HCT116 (cell line): ENCODE measurements around the gene ZDHHC14. TPM values are rescaled to one million over a fixed set of nuclear protein-coding genes. Genes with fewer than 3 reads are reported as not detected.

ENCODE experiments used
- ATAC-seq: fragments of 200-7000 bp; cut with Tn5 transposase; 2 replicates; pipeline ENCODE4 v1.9.1; 2020; ENCODE audit warnings: mild to moderate bottlenecking, moderate library complexity
- BruUV-seq: library from RNA; stranded (reverse); fragments of 400-500 nt; replicated peaks from 2 replicates; lab custom pipeline; 2021; lab: Mats Ljungman, UMichigan
- CTCF ChIA-PET: fragments of 300-600 bp; sonication (Branson Sonifier 250); formaldehyde crosslinking; loops from one replicate; lab custom pipeline; 2021; ENCODE audit warnings: antibody characterized with exemption; lab: Charles Lee
- POLR2A ChIA-PET: fragments of 300-600, 350-600 bp; sonication (Branson Sonifier 250); formaldehyde crosslinking; loops from one replicate; lab custom pipeline; 2021; ENCODE audit warnings: antibody characterized with exemption; lab: Charles Lee
- RAD21 ChIA-PET, 2 experiments: fragments of 300-600 bp; sonication (Branson Sonifier 250); formaldehyde crosslinking; loops; one replicate each; lab custom pipeline; 2023; ENCODE audit warnings: low total read pairs in 2 of 2; ENCODE audit not compliant: uncharacterized antibody in 2 of 2, unreplicated experiment in 2 of 2, low non-redundant PET in 1 of 2; lab: Charles Lee
- DNase-seq: peaks from one replicate; pipeline ENCODE4 v3.0.0-alpha.2; 2010; ENCODE audit warnings: low read depth, low spot score
- H2AFZ ChIP-seq: fragments of 200-600 bp; shearing (Covaris generic), sonication (generic); 2 replicates; pipeline ENCODE4 v1.6.1; 2017; ENCODE audit warnings: low read depth, mixed run types, mixed read lengths, antibody characterized with exemption, low read length; ENCODE audit not compliant: poor library complexity, severe bottlenecking
- H3K27ac ChIP-seq: 2 replicates; pipeline ENCODE4 v1.5.1; 2012; ENCODE audit warnings: low read depth, low read length
- H3K27me3 ChIP-seq: fragments of 200-600 bp; sonication (generic); 2 replicates; pipeline ENCODE4 v1.6.1; 2016; ENCODE audit warnings: mixed run types, low read length, mixed read lengths; ENCODE audit not compliant: insufficient read depth
- H3K36me3 ChIP-seq, 2 experiments: fragments of 200-500 bp in 1 of 2; fragments of 200-600 bp in 1 of 2; sonication (Bioruptor generic) in 1 of 2; sonication (generic) in 1 of 2; 2 replicates each; pipeline versions ENCODE4 v1.5.1 to v1.6.1; 2014 to 2016; ENCODE audit warnings: low read length in 2 of 2, inconsistent platforms in 1 of 2, mixed read lengths in 1 of 2, mixed run types in 1 of 2; ENCODE audit not compliant: insufficient read depth in 2 of 2, control insufficient read depth in 1 of 2
- H3K4me1 ChIP-seq, 2 experiments: fragments of 200-600 bp in 1 of 2; sonication (generic) in 1 of 2; 2 replicates each; pipeline versions ENCODE4 v1.5.1 to v1.6.1; 2012 to 2017; ENCODE audit warnings: low read length in 2 of 2, inconsistent platforms in 1 of 2, mild to moderate bottlenecking in 1 of 2, mixed read lengths in 1 of 2, mixed run types in 1 of 2, moderate library complexity in 1 of 2; ENCODE audit not compliant: insufficient read depth in 2 of 2, control insufficient read depth in 1 of 2
- H3K4me2 ChIP-seq: fragments of 200-600 bp; sonication (generic); 2 replicates; pipeline ENCODE4 v1.6.1; 2017; ENCODE audit warnings: mixed run types, low read length, mixed read lengths
- H3K4me3 ChIP-seq, 2 experiments: fragments of 200-600 bp in 1 of 2; sonication (generic) in 1 of 2; replicated peaks in 1 of 2; 2 replicates each; pipeline ENCODE4 v1.5.1; 2011 to 2016; ENCODE audit warnings: low read length in 2 of 2, control low read depth in 1 of 2, low read depth in 1 of 2, mild to moderate bottlenecking in 1 of 2, mixed read lengths in 1 of 2, mixed run types in 1 of 2
- H3K79me2 ChIP-seq: fragments of 200-600 bp; sonication (generic); 2 replicates; pipeline ENCODE4 v1.6.1; 2017; ENCODE audit warnings: mild to moderate bottlenecking, mixed run types, low read length, moderate library complexity, mixed read lengths; ENCODE audit not compliant: insufficient read depth
- H3K9ac ChIP-seq: fragments of 200-600 bp; sonication (generic); 2 replicates; pipeline ENCODE4 v1.6.1; 2016; ENCODE audit warnings: low read length, mixed read lengths
- H3K9me2 ChIP-seq: fragments of 200-600 bp; sonication (generic), shearing (Covaris generic); 2 replicates; pipeline ENCODE4 v1.6.1; 2017; ENCODE audit warnings: mixed run types, mild to moderate bottlenecking, moderate library complexity; ENCODE audit not compliant: insufficient read depth
- H3K9me3 ChIP-seq, 2 experiments: fragments of 200-500 bp in 1 of 2; fragments of 200-600 bp in 1 of 2; sonication (Bioruptor generic) in 1 of 2; sonication (generic) in 1 of 2; 2 replicates each; pipeline ENCODE4 v1.6.1; 2014 to 2017; ENCODE audit warnings: low read length in 2 of 2, mixed read lengths in 2 of 2, inconsistent platforms in 1 of 2, low read depth in 1 of 2, mild to moderate bottlenecking in 1 of 2, mixed run types in 1 of 2, moderate library complexity in 1 of 2; ENCODE audit not compliant: control insufficient read depth in 1 of 2, insufficient read depth in 1 of 2
- H4K20me1 ChIP-seq: fragments of 200-600 bp; sonication (generic), shearing (Covaris generic); 2 replicates; pipeline ENCODE4 v1.6.1; 2017; ENCODE audit warnings: mixed run types, mild to moderate bottlenecking, moderate library complexity; ENCODE audit not compliant: insufficient read depth
- ATF3 ChIP-seq: IDR thresholded peaks from 2 replicates; pipeline ENCODE4 v1.6.1; 2012
- CBX3 ChIP-seq: IDR thresholded peaks from 2 replicates; pipeline ENCODE4 v1.6.1; 2012; ENCODE audit warnings: low read depth
- CEBPB ChIP-seq: IDR thresholded peaks from 2 replicates; pipeline ENCODE4 v1.6.1; 2012; ENCODE audit warnings: low read depth
- EGR1 ChIP-seq: IDR thresholded peaks from 2 replicates; pipeline ENCODE4 v1.6.1; 2012; ENCODE audit warnings: low read depth
- ELF1 ChIP-seq: IDR thresholded peaks from 2 replicates; pipeline ENCODE4 v1.6.1; 2012; ENCODE audit warnings: low read depth, borderline replicate concordance
- EZH2 ChIP-seq: fragments of 200-600 bp; sonication (generic); IDR thresholded peaks from 2 replicates; pipeline ENCODE4 v1.6.1; 2017; ENCODE audit warnings: antibody characterized with exemption, mixed run types
- EZH2phosphoT487 ChIP-seq: fragments of 200-600 bp; IDR thresholded peaks from 2 replicates; pipeline ENCODE4 v1.6.1; 2018; ENCODE audit warnings: antibody characterized with exemption, borderline replicate concordance
- FOSL1 ChIP-seq: IDR thresholded peaks from 2 replicates; pipeline ENCODE4 v1.6.1; 2012; ENCODE audit warnings: low read depth
- POLR2A ChIP-seq: IDR thresholded peaks from 2 replicates; pipeline ENCODE4 v1.7.0; 2011; ENCODE audit warnings: borderline replicate concordance; ENCODE audit not compliant: insufficient read depth, insufficient read length; ENCODE audit errors: extremely low read depth
- REST ChIP-seq: IDR thresholded peaks from 2 replicates; pipeline ENCODE4 v1.6.1; 2012; ENCODE audit warnings: low read depth
- SIN3A ChIP-seq: IDR thresholded peaks from 2 replicates; pipeline ENCODE4 v1.6.1; 2012; ENCODE audit warnings: low read depth
- SP1 ChIP-seq: IDR thresholded peaks from 2 replicates; pipeline ENCODE4 v1.6.1; 2012; ENCODE audit warnings: low read depth
- YY1 ChIP-seq: IDR thresholded peaks from 2 replicates; pipeline ENCODE4 v1.6.1; 2011; ENCODE audit warnings: low read length, low read depth, moderate library complexity, mild to moderate bottlenecking; ENCODE audit not compliant: insufficient replicate concordance; ENCODE audit errors: extremely low read depth
- ZFX ChIP-seq: fragments of 450-650 bp; IDR thresholded peaks from 2 replicates; pipeline ENCODE4 v1.6.1; 2017
- intact Hi-C: fragments of 100-400 bp; cut with micrococcal nuclease; formaldehyde crosslinking; loops from 2 replicates; pipeline ENCODE4 v1.10.0; 2022
- total RNA-seq: library from RNA; stranded (reverse); gene quantifications from one replicate; pipeline ENCODE4 v1.2.1, GENCODE V29; 2021; ENCODE audit not compliant: unreplicated experiment

Gene ZDHHC14
- total RNA-seq, 1 experiment from 2014 or later: 5.3 TPM

GRCh38 chr6:157602521-157603295 is 221.7 kb downstream of the ZDHHC14 start:
- no TSS peak for BruUV-seq
- Histone ChIP-seq H3K4me1 (no peaks in the 10 kb centered on the region), H3K36me3 (no peaks in the 10 kb centered on the region), H3K9ac (no peak overlapping the region), H3K4me3 (no peak overlapping the region), H4K20me1 (no peaks in the 10 kb centered on the region; the same call in 1 of the 2 replicates), H3K79me2 (no peaks in the 10 kb centered on the region), H3K27me3 (no peaks in the 10 kb centered on the region), H3K4me2 (no peak overlapping the region), H3K9me3 (no peaks in the 10 kb centered on the region), H2AFZ (no peak overlapping the region), H3K9me2 (no peaks in the 10 kb centered on the region), H3K27ac (no peak overlapping the region)
- intact Hi-C loops: no loop called here
- no peak for TF ChIP-seq ELF1
- no peak for TF ChIP-seq FOSL1
- TF ChIP-seq POLR2A: no peak
- TF ChIP-seq ATF3: no peak
- no peak for TF ChIP-seq EZH2phosphoT487
- TF ChIP-seq CBX3: no peak
- TF ChIP-seq ZFX: no peak
- no peak for TF ChIP-seq EGR1
- no peak for TF ChIP-seq EZH2
- TF ChIP-seq CEBPB: no peak
- TF ChIP-seq SP1: no peak
- TF ChIP-seq YY1: no peak
- TF ChIP-seq SIN3A: no peak
- no peak for TF ChIP-seq REST
- no peak for ATAC-seq
- ChIA-PET RAD21 (no interaction called here), POLR2A (interaction anchor here (1.1 kb wide), 1 partner anchor 10 kb away, joined by 3 read pairs; no protein-coding TSS in a partner anchor), CTCF (no interaction called here)
- DNase-seq: no peak
